ELR (cell line): ENCODE measurements around the gene HSPG2.
"Not testable (repeated sequence)": the region's sequence is repeated elsewhere in the genome, so short reads cannot be mapped to it uniquely, and the experiment has no call there.

Experiments
- DNase-seq: peaks from one replicate; pipeline ENCODE4 v3.0.0-alpha.2; 2015; ENCODE audit warnings: low read depth

Gene HSPG2

DNA sequence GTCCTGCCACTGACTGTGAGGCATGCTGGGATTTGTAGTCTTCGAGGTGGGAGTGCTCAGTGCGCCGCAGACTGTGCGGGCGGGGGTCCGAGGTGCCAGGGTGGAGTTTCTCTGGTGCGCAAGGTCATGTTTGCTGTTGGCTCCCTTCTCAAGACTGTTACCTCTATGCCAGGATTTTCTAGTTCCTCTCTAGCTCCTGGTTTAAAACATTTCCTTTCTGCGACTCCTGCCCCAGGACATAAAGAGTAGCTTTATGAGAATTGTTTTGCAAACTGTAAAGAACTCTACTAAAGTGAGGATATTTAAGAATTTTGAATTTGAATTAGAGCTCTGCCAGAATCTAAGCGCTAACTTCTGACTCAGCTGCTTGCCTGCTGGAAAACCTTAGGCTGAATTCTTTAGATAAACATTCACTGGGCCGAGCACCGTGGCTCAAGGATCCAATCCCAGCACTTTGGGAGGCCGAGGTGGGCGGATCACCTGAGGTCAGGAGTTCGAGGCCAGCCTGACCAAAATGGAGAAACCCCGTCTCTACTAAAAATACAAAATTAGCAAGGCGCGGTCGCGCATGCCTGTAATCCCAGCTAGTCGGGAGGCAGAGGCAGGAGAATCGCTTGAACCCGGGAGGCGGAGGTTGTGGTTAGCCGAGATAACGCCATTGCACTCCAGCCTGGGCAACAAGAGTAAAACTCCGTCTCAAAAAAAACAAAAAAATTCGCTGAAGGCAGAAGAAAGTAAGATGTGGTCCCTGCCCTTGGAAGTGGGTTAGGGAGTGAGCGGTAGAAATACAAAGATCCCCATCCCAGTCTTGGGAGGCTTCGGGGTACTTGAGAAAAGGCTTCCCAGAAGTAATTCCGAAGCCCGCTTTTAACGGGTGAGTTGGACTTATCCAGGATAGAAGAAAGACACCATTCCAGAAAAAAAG lies 153.2 kb downstream of the HSPG2 start:
- peak; percentile 73 for DNase-seq

DNA sequence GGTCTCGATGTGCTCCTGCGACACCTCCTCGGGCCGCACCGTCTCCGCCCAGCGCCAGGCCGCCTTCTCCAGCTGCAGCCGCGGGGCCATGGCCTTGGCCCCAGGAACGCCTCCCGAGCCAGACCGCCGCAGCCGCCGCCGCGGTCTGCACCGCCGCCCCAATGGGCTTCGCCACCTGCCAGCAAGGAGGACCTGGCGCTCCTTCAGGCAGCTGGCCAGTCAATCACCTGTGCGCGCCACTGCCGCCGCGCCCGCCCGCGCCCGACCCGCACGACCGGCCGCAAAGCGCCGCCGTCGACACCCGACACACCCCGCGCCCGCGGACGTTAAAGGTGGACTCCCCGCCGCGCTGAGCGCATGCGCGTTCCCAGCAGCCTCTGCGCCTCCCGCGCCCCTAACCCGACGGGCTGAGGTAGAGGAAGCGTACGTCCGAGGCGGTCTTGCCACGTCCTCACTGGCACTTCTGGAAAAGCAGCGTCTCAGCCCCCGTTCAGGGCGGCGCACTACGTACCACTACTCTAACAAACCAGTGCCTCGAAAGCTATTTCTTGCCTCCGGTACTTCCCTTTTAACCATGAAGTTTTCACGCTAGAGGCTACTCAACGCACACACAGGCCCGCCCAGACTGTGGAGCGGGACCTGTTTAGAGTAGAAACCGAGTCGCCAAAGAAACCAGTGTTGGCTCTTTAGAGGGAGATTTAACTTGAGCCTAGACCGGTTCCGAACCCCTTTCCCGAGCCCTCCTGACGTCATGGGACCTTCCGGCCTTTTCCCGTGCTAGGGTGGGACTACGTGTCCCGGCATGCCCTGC lies 154.0 kb downstream of the HSPG2 start, which contains the start of gene USP48:
TSS of gene USP48 (minus strand) at position 282 of the 811 bp plus-strand sequence. CDS start at position 90, 192 bp downstream.
- DNase-seq, result peak; percentile 97

DNA sequence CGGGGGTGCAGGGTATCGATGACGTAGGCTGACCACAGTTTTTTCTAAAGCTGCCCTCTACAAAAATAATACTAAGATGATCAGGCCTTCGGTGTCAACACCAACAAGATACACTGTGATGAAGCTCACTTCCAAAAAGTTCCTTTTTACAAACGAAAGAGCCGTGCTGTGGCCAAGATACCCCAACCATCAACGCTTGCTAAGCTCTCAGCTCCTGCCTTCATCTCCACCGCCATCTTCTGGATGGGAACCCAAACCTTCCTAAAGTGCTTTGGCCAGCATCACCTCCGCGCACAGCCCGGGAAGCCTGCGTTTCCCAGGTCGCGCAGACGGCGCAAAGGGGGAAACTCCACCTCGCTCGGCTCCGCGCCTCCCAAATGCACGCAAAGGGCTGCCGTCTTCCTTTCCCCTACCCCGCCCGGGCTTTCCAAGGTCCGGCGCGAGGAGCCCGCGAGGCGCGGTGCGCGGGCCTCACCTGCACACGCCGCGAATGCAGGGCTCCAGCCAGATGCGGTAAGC lies 154.7 kb downstream of the HSPG2 start:
- peak; percentile 60 for DNase-seq

DNA sequence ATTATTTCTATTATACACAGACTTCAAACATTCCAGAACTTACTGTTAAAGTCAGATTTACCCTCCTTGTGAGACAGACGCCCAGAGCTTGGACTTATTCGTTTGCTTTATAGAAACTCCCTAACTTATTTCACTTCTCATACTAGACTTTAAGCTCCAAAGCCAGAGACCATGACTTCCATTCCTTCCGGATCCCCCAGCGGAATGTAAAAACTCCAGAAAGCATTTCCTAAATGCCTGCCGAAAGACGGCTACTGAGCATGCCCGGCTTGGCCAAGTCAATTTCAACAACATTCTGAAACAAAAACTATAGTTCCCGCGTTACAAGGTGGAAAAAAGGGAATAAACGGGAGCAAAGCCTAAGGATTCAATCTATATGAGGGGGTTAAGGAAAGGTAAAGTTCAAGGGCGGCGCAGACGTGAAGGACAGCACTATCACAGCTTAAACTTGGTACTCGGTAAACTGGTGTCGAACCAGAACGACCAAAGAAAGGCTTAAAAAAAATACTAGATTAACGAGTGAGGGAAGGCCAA lies 155.2 kb downstream of the HSPG2 start:
- DNase-seq, result peak; percentile 51

DNA sequence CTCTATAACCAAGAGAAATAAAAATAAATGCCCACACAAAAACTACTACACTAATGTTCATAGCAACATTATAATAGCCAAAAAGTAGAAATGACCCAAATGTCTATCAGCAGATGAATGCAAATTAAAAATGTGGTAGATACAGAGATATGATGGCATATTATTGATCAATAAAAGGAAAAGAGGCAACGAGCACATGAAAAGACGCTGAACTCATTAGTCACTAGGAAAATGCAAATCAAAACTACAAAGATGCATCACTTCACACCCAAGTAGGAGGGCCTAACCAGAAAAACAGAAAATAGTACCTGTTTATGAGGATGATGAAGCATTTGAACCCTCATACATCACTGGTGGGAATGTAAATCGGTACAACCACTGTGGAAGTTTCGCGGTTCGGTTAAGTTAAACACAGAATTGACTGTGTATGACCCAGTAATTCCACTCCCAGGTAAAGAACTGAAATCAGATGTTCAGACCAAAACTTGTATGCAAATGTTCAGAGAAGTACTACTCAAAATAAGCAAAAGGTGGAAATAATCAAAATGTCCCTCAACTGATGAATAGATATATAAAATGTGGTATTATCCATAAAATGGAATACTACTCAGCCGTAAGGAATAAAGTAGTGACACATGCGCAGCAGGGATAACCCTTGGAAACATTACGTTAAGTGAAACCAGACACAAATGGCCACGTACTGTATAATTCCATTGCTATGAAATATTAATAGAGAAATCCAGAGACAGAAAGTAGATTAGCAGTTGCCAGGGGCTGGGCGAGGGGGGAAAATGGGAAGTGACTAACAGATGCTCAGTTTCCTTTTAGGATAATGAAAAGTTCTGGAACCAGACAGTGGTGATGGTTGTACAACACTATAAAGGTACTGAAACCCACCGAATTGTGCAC lies 157.2 kb downstream of the HSPG2 start:
- DNase-seq, result no peak

DNA sequence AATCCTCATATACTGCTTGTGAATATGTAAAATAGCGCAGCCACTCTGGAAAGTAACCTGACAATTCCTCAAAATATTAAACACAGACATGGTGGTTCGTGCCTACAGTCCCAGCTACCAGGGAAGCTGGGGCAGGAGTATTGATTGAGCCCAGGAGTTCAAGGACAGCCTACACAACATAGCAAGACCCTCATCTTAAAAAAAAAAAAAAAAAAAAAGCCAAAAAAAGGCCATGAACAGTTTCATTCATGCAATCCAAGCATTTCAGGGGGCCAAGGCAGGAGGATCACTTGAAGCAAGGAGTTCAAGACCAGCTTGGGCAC lies 158.7 kb downstream of the HSPG2 start:
- no peak for DNase-seq

DNA sequence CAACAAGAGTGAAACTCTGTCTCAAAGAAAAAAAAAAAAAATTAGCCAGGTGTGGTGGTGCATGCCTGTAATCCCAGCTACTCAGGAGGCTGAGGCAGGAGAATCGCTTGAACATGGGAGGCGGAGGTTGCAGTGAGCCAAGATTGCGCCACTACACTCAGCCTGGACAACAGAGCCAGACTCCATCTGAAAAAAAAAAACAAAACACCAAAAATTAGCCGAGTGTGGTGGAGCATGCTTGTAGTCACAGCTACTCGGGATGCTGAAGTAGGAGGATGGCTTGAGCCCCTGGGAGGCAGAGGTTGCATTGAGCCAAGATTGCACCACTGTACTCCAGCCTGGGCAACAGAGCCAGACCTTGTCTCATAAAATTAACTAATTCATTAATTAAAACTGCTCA lies 160.2 kb downstream of the HSPG2 start:
- DNase-seq, result not testable (repeated sequence)

DNA sequence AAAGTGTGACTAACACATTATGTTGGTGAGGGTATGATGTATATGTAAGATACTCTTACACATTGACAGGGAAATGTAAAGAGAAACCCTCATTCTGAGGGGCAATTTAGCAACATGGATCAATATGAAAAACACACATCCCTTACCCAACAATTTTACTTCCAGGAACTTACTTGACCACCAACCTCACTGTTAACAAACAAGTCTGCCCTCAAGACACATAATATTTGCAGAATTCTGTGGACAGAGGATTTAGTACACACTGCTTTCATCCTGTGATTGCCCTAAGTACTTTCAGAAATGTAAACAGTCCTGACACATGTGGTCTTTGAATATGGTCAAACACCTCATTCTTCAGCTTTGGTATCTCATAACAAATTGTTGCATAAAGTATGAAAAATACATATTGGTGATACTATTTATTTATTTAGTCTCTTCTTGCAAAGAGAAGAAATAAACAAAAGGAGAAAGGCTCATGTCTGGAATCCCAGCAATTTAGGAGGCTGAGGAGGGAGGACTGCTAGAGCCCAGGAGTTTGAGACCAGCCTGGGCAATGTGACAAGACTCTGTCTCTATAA lies 161.0 kb downstream of the HSPG2 start:
- DNase-seq, result peak; percentile 44

DNA sequence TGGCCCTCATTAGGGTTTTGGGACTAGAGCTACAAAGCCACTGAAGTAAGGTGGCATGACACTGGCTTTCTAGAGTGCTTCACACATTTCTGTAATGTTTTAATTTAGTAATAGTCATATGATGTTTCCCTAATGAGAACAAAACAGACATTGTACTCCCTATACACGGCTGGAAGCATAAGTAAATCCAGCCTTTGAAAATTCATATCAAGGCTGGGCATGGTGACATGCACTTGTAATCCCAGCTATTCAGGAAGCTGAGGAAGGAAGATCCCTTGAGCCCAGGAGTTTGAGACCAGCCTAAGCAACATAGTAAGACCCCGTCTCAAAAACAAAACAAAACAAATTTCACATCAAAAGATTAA lies 161.6 kb downstream of the HSPG2 start:
- DNase-seq, result no peak

DNA sequence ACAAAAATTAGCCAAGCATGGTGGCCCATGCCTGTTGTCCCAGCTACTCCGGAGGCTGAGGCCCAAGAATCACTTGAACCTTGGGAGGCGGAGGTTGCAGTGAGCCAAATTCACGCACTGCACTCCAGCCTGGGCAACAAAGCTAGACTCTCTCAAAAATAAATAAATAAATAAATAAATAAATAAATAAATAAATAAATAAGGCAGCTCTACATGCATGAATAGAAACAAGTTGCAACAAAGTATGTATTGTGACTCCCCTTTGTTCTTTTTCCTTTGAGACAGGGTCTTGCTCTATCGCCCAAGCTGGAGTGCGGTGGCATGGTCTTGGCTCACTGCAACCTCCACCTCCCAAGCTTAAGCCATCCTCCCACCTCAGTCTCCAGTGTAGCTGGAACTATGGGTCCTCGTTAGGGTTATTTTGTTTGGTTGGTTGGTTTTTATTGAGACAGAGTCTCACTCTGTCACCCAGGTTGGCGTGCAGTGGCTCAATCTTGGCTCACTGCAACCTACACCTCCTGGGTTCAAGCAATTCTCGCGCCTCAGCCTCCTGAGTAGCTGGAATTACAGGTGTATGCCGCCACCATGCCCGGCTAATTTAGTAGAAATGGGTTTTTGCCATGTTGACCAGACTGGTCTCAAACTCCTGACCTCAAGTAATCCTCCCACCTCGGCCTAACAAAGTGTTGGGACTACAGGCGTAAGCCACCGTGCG lies 162.1 kb downstream of the HSPG2 start:
- DNase-seq, result no peak

DNA sequence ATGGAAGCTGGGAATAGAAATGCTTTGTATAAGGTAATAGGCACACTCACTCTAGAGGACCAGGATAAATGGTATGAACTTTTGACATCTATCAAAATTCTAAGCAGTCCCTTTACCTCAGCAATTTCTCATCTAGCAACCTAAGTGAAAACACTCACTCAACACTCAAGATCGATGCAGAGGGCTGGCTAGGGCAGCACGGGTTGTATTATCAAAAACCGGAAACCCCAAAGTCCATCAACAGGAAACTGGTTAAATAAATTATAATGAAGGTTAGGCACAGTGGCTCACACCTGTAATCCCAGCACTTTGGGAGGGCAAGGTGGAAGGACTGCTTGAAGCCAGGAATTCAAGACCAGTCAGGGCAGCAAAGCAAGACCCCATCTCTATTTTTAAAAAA lies 163.5 kb downstream of the HSPG2 start:
- no peak for DNase-seq
